HG03175 (cell line): Measurements from ENCODE around the gene MIX23.

Source experiments
- ATAC-seq: cut with Tn5 transposase; IDR thresholded peaks from one replicate; pipeline ENCODE4 v1.9.1; 2021; ENCODE audit warnings: mild to moderate bottlenecking, moderate library complexity; ENCODE audit not compliant: unreplicated experiment

The MIX23 gene

DNA sequence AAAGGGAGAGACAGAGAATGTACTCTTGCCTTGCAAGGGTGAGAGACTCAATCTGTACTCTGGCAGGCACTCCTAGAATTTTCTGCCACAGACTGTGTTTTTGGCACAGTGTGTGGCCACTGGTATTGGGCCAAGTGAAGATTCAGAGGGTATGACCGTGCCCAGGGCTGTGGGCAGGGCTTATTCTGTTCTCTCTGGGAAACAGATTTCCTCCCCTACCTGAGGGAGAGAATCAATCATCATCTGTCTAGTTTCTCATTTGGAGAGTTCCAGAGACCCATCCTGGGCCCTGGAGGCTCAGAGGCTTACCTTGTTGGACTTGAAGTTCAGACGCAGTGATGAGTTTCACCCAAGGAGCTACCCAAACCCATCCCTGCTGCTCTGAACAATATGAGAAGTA is 29.8 kb downstream of the MIX23 start:
- no peak for ATAC-seq

- ATAC-seq = no peak
These were observed 31.4 kb downstream of the MIX23 start for GRCh38 chr3:122351612-122352011.

DNA sequence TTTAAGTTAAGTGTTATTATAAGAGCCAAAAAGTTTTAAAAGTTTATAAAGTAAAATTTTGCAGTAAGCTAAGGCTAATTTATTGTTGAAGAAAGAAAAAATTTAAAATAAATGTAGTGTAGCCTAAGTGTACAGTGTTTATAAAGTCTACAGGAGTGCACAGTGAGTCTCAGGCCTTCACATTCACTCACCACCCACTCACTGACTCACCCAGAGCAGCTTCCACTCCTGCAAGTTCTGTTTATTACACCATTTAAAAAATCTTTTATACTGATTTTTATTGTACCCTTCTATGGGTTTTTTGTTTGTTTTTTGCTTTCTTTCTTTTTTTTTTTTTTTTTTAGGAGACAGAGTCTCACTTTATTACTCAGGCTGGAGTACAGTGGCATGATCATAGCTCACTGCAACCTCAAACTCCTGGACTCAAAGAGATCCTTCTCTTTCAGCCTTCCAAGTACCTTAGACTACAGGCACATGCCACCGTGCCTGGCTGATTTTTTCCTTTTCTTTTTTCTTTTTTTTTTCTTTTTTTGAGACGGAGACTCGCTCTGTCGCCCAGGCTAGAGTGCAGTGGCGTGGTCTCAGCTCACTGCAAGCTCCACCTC is 32.1 kb downstream of the MIX23 start:
- no peak for ATAC-seq

DNA sequence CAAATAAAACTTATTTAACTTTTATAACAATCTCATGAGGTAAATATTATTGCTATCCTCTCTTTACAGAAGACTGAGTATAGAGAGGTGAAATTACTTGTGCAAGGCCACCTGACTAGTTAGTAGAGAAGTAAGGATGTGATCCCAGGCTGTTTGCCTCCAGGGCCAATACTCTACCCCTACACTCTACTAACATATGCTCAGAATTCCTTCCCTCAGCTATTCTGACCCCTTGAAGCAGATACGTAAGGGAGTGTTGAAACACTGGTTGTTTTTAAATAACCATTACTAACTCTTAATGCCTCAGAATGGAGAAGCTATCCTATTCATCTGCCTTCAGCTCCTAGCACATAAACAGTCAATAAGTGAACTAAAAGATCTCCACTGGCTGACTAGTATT is 33.9 kb downstream of the MIX23 start:
- no peak for ATAC-seq

- ATAC-seq = no peak
These were observed 39.4 kb downstream of the MIX23 start for GRCh38 chr3:122343654-122344053.

- no peak for ATAC-seq
These were observed 40.2 kb downstream of the MIX23 start for GRCh38 chr3:122342803-122343202.

- ATAC-seq = no peak
These were observed 50.5 kb downstream of the MIX23 start for GRCh38 chr3:122332551-122332950.

DNA sequence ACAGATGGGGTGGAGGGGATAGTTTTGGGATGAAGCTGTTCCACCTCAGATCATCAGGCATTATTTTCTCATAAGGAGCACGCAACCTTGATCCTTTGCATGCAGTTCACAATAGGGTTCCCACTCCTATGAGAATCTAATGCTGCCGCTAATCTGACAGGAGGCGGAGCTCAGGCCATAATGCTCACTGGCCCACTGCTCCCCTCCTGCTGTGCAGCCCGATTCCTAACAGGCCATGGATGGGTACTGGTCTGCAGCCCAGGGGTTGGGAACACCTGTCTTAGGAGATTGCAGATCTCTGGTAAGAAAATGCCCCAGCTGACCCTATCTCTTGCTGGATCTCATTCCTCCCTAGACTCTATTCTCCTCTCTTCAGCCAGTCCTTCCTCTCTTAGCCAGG is 51.1 kb downstream of the MIX23 start:
- ATAC-seq = no peak

DNA sequence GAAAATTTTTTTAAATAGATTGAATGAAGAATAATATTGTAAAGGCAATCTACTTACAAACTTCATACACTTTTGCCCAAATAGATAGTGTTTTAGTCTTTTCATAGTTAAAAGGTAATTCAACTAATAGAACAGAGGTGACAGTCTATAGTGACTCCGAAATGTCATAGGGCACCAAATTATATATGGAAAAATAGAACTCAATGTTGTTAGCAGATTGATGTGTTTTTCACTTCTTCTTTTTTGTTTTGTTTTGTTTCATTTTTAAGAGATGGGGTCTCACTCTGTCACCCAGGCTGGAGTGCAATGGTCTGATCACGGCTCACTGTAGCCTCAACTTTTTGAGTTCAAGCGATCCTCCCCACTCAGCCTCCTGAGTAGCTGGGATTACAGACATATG is 57.3 kb downstream of the MIX23 start:
- ATAC-seq = no peak

GRCh38 chr3:122324871-122325323 is 58.1 kb downstream of the MIX23 start, which contains the start of gene CSTA:
TSS of gene CSTA (plus strand) at chr3:122325248. CDS start at chr3:122325293, 45 bp downstream.
- ATAC-seq = no peak

DNA sequence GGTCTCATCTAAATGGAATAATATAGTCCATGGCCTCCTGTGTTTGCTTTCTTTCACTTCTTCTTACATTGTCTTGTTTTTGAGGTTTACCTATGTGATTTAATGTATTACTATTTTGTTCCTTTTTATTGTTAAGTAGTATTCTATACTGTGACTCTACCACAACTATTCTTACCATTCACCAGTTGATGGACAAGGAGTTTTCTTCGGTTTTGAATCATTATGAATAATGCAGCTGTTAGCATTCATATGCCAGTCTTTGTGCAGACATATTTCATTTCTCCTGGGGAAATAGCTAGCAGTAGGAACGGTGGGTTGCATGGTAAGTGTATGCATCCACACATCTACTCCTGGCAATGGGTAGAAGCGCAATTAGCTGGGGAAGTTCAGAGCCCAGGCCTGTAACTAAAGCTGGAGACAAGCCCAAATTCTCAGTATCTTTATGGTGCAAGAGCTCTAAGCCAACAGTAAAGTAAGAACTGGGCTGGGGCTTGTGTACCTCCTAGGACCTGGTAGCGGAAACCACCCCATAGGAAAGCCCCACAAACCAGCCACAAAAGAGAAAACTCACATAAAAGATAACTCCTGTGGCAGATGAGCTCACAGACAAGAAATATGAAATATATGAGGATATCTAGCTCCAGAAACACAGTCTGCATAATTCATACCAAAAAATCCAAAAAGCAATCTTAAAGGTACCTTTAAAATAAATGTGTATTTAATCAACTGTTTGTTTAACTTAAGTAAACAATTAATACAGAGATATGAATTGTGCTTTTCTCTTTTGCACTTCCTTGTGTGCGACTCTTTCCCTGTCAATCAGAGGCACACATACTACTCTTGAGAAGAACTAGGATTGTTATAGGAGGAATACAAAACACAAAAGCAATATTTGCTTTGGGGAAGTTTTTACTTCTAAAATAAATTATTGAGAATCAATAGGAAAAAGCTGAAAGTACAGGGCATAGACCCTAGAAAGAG is 60.6 kb downstream of the MIX23 start:
- ATAC-seq = no peak

DNA sequence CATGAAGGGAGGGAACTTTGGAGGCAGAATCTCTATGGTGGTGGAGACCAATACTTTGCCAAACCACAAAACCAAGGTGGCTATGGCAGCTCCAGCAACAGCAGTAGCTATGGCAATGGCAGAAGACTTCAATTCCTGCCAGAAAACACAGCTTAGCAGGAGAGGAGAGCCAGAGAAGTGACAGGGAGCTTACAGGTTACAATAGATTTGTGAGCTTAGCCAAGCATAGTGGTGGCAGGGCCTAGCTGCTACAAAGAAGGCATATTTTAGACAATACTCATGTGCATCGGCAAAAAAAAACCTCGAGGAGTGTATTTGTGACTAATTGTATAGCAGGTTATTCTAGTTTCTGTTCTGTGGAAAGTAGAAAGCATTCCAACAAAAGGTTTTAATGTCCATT is 64.4 kb downstream of the MIX23 start:
- ATAC-seq = no peak

DNA sequence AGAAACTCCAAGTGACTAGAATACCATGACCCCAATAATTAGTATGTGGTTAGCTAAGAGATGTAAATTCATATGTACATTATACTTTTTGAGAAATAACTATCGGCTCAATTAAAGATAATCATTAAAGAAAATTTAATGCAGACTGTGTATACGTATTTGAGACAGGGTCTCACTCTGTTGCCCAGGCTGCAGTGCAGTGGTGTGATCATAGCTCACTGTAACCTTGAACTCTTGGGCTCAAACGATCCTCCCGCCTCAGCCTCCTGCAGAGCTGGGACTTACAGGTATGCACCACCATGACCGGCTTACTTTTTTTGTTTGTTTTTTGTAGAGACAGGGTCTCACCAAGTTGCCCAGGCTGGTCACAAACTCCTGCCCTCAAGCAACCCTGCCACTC is 66.7 kb downstream of the MIX23 start:
- no peak for ATAC-seq

- ATAC-seq = no peak
These were observed 67.4 kb downstream of the MIX23 start for GRCh38 chr3:122315619-122316018.

DNA sequence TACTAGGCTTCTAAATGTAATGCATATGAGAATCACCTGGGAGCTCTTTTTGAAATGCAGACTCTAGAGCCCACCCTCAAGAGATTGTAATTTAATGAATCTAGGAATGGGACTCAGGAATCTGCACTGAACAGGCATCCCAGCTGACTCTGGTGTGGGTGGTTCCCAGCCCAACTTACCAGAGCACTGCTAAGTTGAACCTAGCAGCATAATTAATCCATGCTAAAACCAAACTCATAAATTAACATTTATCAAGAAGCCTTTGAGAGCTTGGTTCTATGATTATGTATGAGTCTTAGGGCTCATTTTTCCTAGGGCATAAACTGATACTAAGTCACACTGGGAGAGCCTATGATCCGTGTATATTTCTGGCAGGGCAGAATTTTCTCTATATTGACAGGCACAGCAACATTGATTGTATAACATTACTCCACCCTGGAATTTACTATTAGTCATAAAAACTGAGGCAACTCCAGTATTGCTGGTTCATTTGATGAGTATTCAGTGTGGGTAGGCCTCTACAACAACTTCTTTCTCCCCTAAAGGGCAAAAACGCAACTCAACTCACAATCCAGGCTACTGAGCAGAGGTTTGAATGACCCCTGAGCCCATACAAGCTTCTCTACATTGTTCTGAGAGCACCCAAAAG is 68.7 kb downstream of the MIX23 start:
- ATAC-seq = no peak

DNA sequence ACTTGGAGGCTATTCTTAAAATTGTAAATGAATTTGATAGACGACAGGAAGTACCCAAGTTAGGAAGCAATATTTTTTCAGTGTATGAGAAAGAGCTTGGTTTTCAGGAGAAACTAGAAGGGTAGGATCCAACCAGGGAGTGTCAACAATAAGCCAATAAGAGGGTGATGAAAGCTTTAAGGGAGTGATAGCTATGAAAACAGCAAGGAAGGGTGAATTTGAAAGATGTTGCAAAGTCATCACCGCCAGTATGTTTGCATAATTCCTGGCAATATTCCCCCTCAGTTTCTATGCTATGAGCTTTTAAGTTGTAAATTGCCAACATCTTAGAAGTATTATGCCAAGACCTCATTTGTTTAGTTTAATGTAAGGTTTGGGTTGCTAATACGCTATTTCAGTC is 69.8 kb downstream of the MIX23 start:
- no peak for ATAC-seq

DNA sequence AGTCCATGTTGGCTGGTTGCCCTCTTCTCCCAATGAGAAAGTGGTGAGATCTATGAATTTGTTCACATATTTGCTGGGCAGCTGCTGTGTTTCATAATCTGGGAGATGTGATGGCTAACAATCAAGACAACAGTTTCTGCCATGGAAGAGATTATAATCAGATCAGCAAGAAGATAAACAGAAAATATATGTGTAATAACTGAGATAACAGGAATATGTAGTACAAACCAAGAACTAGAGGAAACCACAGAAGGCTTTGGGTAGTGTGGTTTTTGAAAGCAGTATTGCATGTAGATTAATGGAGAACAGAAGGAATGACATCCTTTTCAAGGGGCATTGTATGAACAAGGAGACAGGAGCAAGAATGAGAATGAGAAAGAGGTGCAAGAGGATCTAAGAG is 70.2 kb downstream of the MIX23 start:
- no peak for ATAC-seq

- no peak for ATAC-seq
These were observed 72.7 kb downstream of the MIX23 start for GRCh38 chr3:122310361-122310760.
